Measurements from ENCODE around the gene TDRD9. TPM values are rescaled to one million over a fixed set of nuclear protein-coding genes. Genes with fewer than 3 reads are reported as not detected.
"Not testable (repeated sequence)": the region's sequence is repeated elsewhere in the genome, so short reads cannot be mapped to it uniquely, and the experiment has no call there.

Gene TDRD9
- total and polyA plus RNA-seq, 2 experiments from 2014 or later: not detected

GRCh38 chr14:103969961-103970360, 41.7 kb downstream of the TDRD9 start:
- Histone ChIP-seq H3K9me3 (ENCODE audit: low read depth) (no peaks in the 10 kb centered on the region), H4K20me1 (ENCODE audit: insufficient read depth) (no peaks in the 10 kb centered on the region), H3K4me2 (ENCODE audit: unreplicated experiment) (no peak overlapping the region), H3K27ac (no peak overlapping the region), H3K79me2 (ENCODE audit: insufficient read depth) (no peaks in the 10 kb centered on the region), H3K27me3 (replicated peaks; ENCODE audit: insufficient read depth) (peaks cover 7% of the 10 kb centered on the region), H3K9ac (no peak overlapping the region), H3K4me3 (no peak overlapping the region), H3K4me1 (ENCODE audit: insufficient read depth) (no peaks in the 10 kb centered on the region), H3K36me3 (ENCODE audit: low read depth) (no peaks in the 10 kb centered on the region), H2AFZ (no peak overlapping the region), H3F3A (ENCODE audit: insufficient read depth) (no peaks in the 10 kb centered on the region), H3K9me2 (ENCODE audit: insufficient read depth) (no peaks in the 10 kb centered on the region)
- in situ Hi-C loops (cut with MboI): no loop called here
- TF ChIP-seq EZH2phosphoT487 (IDR thresholded peaks at IDR 0.05; ENCODE audit: insufficient read depth, low read depth): no peak
- TF ChIP-seq EZH2 (IDR thresholded peaks at IDR 0.05; ENCODE audit: insufficient read depth, poor library complexity, severe bottlenecking): no peak
- WGBS, 2 experiments (ENCODE audit: low coverage in 1 of 2, low lambda C conversion rate in 2 of 2, missing lambda C conversion rate in 2 of 2): 54 to 66% methylated on average over 3 to 4 of the region's 4 CpGs
- no peak for DNase-seq

GRCh38 chr14:103973354-103973753, 45.1 kb downstream of the TDRD9 start:
- WGBS, 2 experiments (ENCODE audit: low coverage in 1 of 2, low lambda C conversion rate in 2 of 2, missing lambda C conversion rate in 2 of 2): 34 to 42% methylated on average over 4 of the region's 4 CpGs
- Histone ChIP-seq H3K4me1 (ENCODE audit: insufficient read depth) (no peaks in the 10 kb centered on the region), H3K27me3 (replicated peaks; ENCODE audit: insufficient read depth) (no peaks in the 10 kb centered on the region; the same call in none of the 2 replicates), H3K9ac (no peak overlapping the region), H3K4me2 (ENCODE audit: unreplicated experiment) (no peak overlapping the region), H3K9me3 (ENCODE audit: low read depth) (no peaks in the 10 kb centered on the region), H3F3A (ENCODE audit: insufficient read depth) (no peaks in the 10 kb centered on the region), H3K9me2 (ENCODE audit: insufficient read depth) (no peaks in the 10 kb centered on the region), H4K20me1 (ENCODE audit: insufficient read depth) (no peaks in the 10 kb centered on the region), H3K4me3 (no peak overlapping the region), H2AFZ (no peak overlapping the region), H3K36me3 (ENCODE audit: low read depth) (no peaks in the 10 kb centered on the region), H3K79me2 (ENCODE audit: insufficient read depth) (no peaks in the 10 kb centered on the region), H3K27ac (no peak overlapping the region)
- TF ChIP-seq EZH2phosphoT487 (IDR thresholded peaks at IDR 0.05; ENCODE audit: insufficient read depth, low read depth): no peak
- no peak for TF ChIP-seq EZH2 (IDR thresholded peaks at IDR 0.05; ENCODE audit: insufficient read depth, poor library complexity, severe bottlenecking)
- DNase-seq: no peak
- in situ Hi-C loops (cut with MboI): no loop called here

GRCh38 chr14:103974575-103974974, 46.3 kb downstream of the TDRD9 start:
- WGBS, 2 experiments (ENCODE audit: low coverage in 1 of 2, low lambda C conversion rate in 2 of 2, missing lambda C conversion rate in 2 of 2): 34 to 44% methylated on average over 2 of the region's 2 CpGs

GRCh38 chr14:103980623-103981238, 52.5 kb downstream of the TDRD9 start:
- WGBS, 2 experiments (ENCODE audit: low coverage in 1 of 2, low lambda C conversion rate in 2 of 2, missing lambda C conversion rate in 2 of 2): 25 to 37% methylated on average over 9 to 14 of the region's 14 CpGs
- not testable (repeated sequence) for H3K36me3 ChIP-seq (ENCODE audit: low read depth)

More at GRCh38 chr14:103974575-103974974, 46.3 kb downstream of the TDRD9 start:
- Histone ChIP-seq H3K36me3 (ENCODE audit: low read depth) (no peaks in the 10 kb centered on the region), H3K9me3 (ENCODE audit: low read depth) (no peaks in the 10 kb centered on the region), H2AFZ (no peak overlapping the region), H3K79me2 (ENCODE audit: insufficient read depth) (no peaks in the 10 kb centered on the region), H3K27ac (no peak overlapping the region), H3K4me1 (ENCODE audit: insufficient read depth) (no peaks in the 10 kb centered on the region), H3K4me3 (no peak overlapping the region), H3F3A (ENCODE audit: insufficient read depth) (no peaks in the 10 kb centered on the region), H3K9me2 (ENCODE audit: insufficient read depth) (no peaks in the 10 kb centered on the region), H3K27me3 (replicated peaks; ENCODE audit: insufficient read depth) (no peaks in the 10 kb centered on the region; the same call in none of the 2 replicates), H4K20me1 (ENCODE audit: insufficient read depth) (no peaks in the 10 kb centered on the region), H3K4me2 (ENCODE audit: unreplicated experiment) (no peak overlapping the region), H3K9ac (no peak overlapping the region)
- no peak for DNase-seq
- in situ Hi-C loops (cut with MboI): no loop called here
- no peak for TF ChIP-seq EZH2phosphoT487 (IDR thresholded peaks at IDR 0.05; ENCODE audit: insufficient read depth, low read depth)
- no peak for TF ChIP-seq EZH2 (IDR thresholded peaks at IDR 0.05; ENCODE audit: insufficient read depth, poor library complexity, severe bottlenecking)

More at GRCh38 chr14:103980623-103981238, 52.5 kb downstream of the TDRD9 start:
- DNase-seq: peak; percentile 58
- not testable (repeated sequence) for H3K9me3 ChIP-seq (ENCODE audit: low read depth); H3K9me2 ChIP-seq (ENCODE audit: insufficient read depth); H3K27me3 ChIP-seq (replicated peaks; ENCODE audit: insufficient read depth); H4K20me1 ChIP-seq (ENCODE audit: insufficient read depth); H3K9ac ChIP-seq; H3K4me2 ChIP-seq (ENCODE audit: unreplicated experiment); H3K79me2 ChIP-seq (ENCODE audit: insufficient read depth); H3K27ac ChIP-seq; H3F3A ChIP-seq (ENCODE audit: insufficient read depth); H3K4me3 ChIP-seq; H3K4me1 ChIP-seq (ENCODE audit: insufficient read depth)
- in situ Hi-C loops (cut with MboI): loop anchor here (10.0 kb wide), 1 partner anchor 176 kb away; no protein-coding TSS in a partner anchor
- H2AFZ ChIP-seq: peak overlapping the region; percentile 53
